Hematopoietic multipotent progenitor cell treated with erythropoietin and hydrocortisone succinate and interleukin-3 and kit ligand, for 6 days (in vitro differentiated cells): ENCODE results near the gene STOX2.
A peak's percentile ranks its signal among the peaks of the same experiment; 100 is the strongest.
"Not testable (repeated sequence)": the region's sequence is repeated elsewhere in the genome, so short reads cannot be mapped to it uniquely, and the experiment has no call there.

Experiments used
- DNase-seq: peaks from one replicate; pipeline ENCODE4 v3.0.0-alpha.2; 2015

STOX2 gene

GRCh38 chr4:183936574-183937345, 31.7 kb downstream of the STOX2 start:
- peak; percentile 42 for DNase-seq

GRCh38 chr4:183940864-183941263, 35.8 kb downstream of the STOX2 start:
- peak; percentile 45 for DNase-seq

GRCh38 chr4:183941964-183942363, 36.9 kb downstream of the STOX2 start:
- DNase-seq: no peak

GRCh38 chr4:183945741-183946140, 40.6 kb downstream of the STOX2 start:
- DNase-seq: no peak

GRCh38 chr4:183950536-183950935, 45.4 kb downstream of the STOX2 start:
- no peak for DNase-seq

GRCh38 chr4:183952652-183953051, 47.5 kb downstream of the STOX2 start:
- DNase-seq: not testable (repeated sequence)

GRCh38 chr4:183959319-183960045, 54.4 kb downstream of the STOX2 start:
- DNase-seq: no peak

- DNase-seq: no peak
Measured at GRCh38 chr4:183960046-183960420, 54.9 kb downstream of the STOX2 start.

- no peak for DNase-seq
Measured at GRCh38 chr4:183960962-183961541, 55.9 kb downstream of the STOX2 start.

GRCh38 chr4:183961795-183962194, 56.7 kb downstream of the STOX2 start:
- DNase-seq: no peak

- DNase-seq: no peak
Measured at GRCh38 chr4:183962419-183962818, 57.3 kb downstream of the STOX2 start.

- DNase-seq: no peak
Measured at GRCh38 chr4:183966371-183966770, 61.3 kb downstream of the STOX2 start.

- no peak for DNase-seq
Measured at GRCh38 chr4:183967266-183967665, 62.2 kb downstream of the STOX2 start.

GRCh38 chr4:183968502-183968901, 63.4 kb downstream of the STOX2 start:
- no peak for DNase-seq

- DNase-seq: peak; percentile 13
Measured at GRCh38 chr4:183968931-183969330, 63.8 kb downstream of the STOX2 start.

GRCh38 chr4:183969596-183969995, 64.5 kb downstream of the STOX2 start:
- DNase-seq: no peak

- DNase-seq: no peak
Measured at GRCh38 chr4:183971929-183972490, 66.9 kb downstream of the STOX2 start.

GRCh38 chr4:183977707-183978106, 72.6 kb downstream of the STOX2 start:
- no peak for DNase-seq

GRCh38 chr4:183984566-183984965, 79.5 kb downstream of the STOX2 start:
- no peak for DNase-seq

GRCh38 chr4:183985786-183986185, 80.7 kb downstream of the STOX2 start:
- DNase-seq: no peak

GRCh38 chr4:183986291-183986970, 81.3 kb downstream of the STOX2 start:
- DNase-seq: no peak

GRCh38 chr4:183986971-183987946, 82.2 kb downstream of the STOX2 start:
- DNase-seq: no peak
